HG02870 (cell line): ENCODE results near the gene LAMC3.

ENCODE experiments used
- ATAC-seq: cut with Tn5 transposase; IDR thresholded peaks from one replicate; pipeline ENCODE4 v1.9.1; 2021; ENCODE audit warnings: mild to moderate bottlenecking, moderate library complexity; ENCODE audit not compliant: unreplicated experiment

Gene LAMC3

GRCh38 chr9:131072107-131072870 is 63.3 kb downstream of the LAMC3 start:
- no peak for ATAC-seq

- ATAC-seq: no peak
These were observed 63.9 kb downstream of the LAMC3 start for GRCh38 chr9:131072871-131073237.

GRCh38 chr9:131076347-131077195 is 67.6 kb downstream of the LAMC3 start:
- no peak for ATAC-seq

GRCh38 chr9:131078427-131079366 is 69.7 kb downstream of the LAMC3 start:
- no peak for ATAC-seq

GRCh38 chr9:131080589-131080988 is 71.6 kb downstream of the LAMC3 start:
- ATAC-seq: no peak

GRCh38 chr9:131081868-131082267 is 72.9 kb downstream of the LAMC3 start:
- ATAC-seq: no peak

GRCh38 chr9:131082774-131083512 is 74.0 kb downstream of the LAMC3 start:
- ATAC-seq: no peak

GRCh38 chr9:131084661-131085369 is 75.8 kb downstream of the LAMC3 start:
- no peak for ATAC-seq

GRCh38 chr9:131085370-131086122 is 76.6 kb downstream of the LAMC3 start:
- no peak for ATAC-seq

- no peak for ATAC-seq
These were observed 78.5 kb downstream of the LAMC3 start for GRCh38 chr9:131087354-131087893.

GRCh38 chr9:131090025-131090787 is 81.2 kb downstream of the LAMC3 start:
- no peak for ATAC-seq

GRCh38 chr9:131091352-131091992 is 82.5 kb downstream of the LAMC3 start:
- no peak for ATAC-seq

GRCh38 chr9:131092030-131092429 is 83.1 kb downstream of the LAMC3 start:
- no peak for ATAC-seq

GRCh38 chr9:131092548-131093440 is 83.8 kb downstream of the LAMC3 start:
- ATAC-seq: no peak

- ATAC-seq: no peak
These were observed 85.0 kb downstream of the LAMC3 start for GRCh38 chr9:131094015-131094414.

GRCh38 chr9:131094622-131095021 is 85.6 kb downstream of the LAMC3 start:
- ATAC-seq: no peak
